ENCODE data around the gene HMGCS1. TPM values are rescaled to one million over a fixed set of nuclear protein-coding genes. Genes with fewer than 3 reads are reported as not detected.
A peak's percentile ranks its signal among the peaks of the same experiment; 100 is the strongest.

HMGCS1 gene
- total and polyA plus RNA-seq, 2 of the 13 experiments (the other 11 are each of a cell fraction or from before 2014, with no cell fraction given): 56.8 to 318 TPM

DNA sequence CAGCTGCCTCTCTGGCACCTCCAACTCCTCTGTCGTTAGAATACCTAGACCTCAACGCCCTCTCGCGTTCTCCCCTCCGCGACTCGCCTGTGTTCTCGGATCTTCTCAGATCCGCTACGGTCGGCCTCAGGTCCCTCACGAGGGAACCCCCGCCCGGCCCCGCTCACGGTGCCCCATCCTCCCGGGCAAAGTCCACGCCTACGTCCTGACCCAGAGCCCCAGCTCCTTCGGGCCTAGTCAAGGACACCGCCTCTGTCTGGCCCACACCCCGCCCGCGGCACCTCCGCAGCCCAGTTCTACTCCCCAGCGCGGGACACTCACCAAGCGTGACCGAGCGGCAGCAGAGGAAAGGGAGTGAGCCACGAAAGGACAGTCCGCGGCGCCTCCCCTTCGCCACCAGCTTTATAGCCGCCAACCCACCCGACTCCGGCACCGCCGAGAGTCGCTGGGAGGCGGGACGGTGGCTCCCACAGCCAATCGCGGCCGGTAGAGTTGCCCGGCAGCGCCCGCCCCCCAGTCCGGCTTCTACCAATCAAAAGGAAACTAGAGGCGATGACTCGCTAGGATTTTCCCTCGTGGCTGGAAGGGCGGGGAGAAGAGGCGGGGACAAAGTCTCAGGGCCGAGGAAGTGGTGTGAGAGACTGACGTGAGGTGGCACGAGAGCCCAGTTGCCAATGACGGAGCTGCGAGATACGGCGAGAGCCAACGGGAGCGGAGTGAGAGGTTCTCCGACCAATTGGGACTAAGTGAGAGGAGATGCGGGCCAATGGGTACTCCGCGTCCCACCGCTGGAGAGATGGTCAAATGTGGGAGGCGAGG is at the start of gene HMGCS1 (continued):
- TF ChIP-seq, protein P1, sequence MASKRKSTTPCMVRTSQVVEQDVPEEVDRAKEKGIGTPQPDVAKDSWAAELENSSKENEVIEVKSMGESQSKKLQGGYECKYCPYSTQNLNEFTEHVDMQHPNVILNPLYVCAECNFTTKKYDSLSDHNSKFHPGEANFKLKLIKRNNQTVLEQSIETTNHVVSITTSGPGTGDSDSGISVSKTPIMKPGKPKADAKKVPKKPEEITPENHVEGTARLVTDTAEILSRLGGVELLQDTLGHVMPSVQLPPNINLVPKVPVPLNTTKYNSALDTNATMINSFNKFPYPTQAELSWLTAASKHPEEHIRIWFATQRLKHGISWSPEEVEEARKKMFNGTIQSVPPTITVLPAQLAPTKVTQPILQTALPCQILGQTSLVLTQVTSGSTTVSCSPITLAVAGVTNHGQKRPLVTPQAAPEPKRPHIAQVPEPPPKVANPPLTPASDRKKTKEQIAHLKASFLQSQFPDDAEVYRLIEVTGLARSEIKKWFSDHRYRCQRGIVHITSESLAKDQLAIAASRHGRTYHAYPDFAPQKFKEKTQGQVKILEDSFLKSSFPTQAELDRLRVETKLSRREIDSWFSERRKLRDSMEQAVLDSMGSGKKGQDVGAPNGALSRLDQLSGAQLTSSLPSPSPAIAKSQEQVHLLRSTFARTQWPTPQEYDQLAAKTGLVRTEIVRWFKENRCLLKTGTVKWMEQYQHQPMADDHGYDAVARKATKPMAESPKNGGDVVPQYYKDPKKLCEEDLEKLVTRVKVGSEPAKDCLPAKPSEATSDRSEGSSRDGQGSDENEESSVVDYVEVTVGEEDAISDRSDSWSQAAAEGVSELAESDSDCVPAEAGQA (IDR thresholded peaks at IDR 0.05; ENCODE audit: low read depth): peak; percentile 56; the same call in 1 of the 2 replicates
- TF ChIP-seq, protein P1 (CRISPR knock-in tag; IDR thresholded peaks at IDR 0.05; ENCODE audit: borderline replicate concordance): no peak
- TF ChIP-seq, protein P2, sequence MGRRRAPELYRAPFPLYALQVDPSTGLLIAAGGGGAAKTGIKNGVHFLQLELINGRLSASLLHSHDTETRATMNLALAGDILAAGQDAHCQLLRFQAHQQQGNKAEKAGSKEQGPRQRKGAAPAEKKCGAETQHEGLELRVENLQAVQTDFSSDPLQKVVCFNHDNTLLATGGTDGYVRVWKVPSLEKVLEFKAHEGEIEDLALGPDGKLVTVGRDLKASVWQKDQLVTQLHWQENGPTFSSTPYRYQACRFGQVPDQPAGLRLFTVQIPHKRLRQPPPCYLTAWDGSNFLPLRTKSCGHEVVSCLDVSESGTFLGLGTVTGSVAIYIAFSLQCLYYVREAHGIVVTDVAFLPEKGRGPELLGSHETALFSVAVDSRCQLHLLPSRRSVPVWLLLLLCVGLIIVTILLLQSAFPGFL (CRISPR knock-in tag; IDR thresholded peaks at IDR 0.05): no peak
- TF ChIP-seq ZNF317 (CRISPR knock-in tag; IDR thresholded peaks at IDR 0.05) (no peak), ZMYM3 (CRISPR knock-in tag; IDR thresholded peaks at IDR 0.05) (no peak), ZNF180 (CRISPR knock-in tag; IDR thresholded peaks at IDR 0.05; ENCODE audit: borderline replicate concordance, low read depth) (no peak), SATB2 (CRISPR knock-in tag; IDR thresholded peaks at IDR 0.05) (no peak; the same call in 1 of the 2 replicates), RXRA (CRISPR knock-in tag; IDR thresholded peaks at IDR 0.05) (peak; percentile 54; the same call in 1 of the 2 replicates), DNMT1 (CRISPR knock-in tag; IDR thresholded peaks at IDR 0.05) (no peak), JARID2 (CRISPR knock-in tag; IDR thresholded peaks at IDR 0.05; ENCODE audit: insufficient replicate concordance) (no peak), U2AF2 (IDR thresholded peaks at IDR 0.05; ENCODE audit: low read depth, low read length) (0 out of 2 replicates have a peak, but pooled peaks have one; percentile 36), SPEN (CRISPR knock-in tag; IDR thresholded peaks at IDR 0.05; ENCODE audit: low read depth) (peak; percentile 78; the same call in 1 of the 2 replicates), ARNT (IDR thresholded peaks at IDR 0.05) (no peak), ZNF7 (CRISPR knock-in tag; IDR thresholded peaks at IDR 0.05) (no peak)
- TF ChIP-seq, protein P3, sequence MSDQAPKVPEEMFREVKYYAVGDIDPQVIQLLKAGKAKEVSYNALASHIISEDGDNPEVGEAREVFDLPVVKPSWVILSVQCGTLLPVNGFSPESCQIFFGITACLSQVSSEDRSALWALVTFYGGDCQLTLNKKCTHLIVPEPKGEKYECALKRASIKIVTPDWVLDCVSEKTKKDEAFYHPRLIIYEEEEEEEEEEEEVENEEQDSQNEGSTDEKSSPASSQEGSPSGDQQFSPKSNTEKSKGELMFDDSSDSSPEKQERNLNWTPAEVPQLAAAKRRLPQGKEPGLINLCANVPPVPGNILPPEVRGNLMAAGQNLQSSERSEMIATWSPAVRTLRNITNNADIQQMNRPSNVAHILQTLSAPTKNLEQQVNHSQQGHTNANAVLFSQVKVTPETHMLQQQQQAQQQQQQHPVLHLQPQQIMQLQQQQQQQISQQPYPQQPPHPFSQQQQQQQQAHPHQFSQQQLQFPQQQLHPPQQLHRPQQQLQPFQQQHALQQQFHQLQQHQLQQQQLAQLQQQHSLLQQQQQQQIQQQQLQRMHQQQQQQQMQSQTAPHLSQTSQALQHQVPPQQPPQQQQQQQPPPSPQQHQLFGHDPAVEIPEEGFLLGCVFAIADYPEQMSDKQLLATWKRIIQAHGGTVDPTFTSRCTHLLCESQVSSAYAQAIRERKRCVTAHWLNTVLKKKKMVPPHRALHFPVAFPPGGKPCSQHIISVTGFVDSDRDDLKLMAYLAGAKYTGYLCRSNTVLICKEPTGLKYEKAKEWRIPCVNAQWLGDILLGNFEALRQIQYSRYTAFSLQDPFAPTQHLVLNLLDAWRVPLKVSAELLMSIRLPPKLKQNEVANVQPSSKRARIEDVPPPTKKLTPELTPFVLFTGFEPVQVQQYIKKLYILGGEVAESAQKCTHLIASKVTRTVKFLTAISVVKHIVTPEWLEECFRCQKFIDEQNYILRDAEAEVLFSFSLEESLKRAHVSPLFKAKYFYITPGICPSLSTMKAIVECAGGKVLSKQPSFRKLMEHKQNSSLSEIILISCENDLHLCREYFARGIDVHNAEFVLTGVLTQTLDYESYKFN (CRISPR knock-in tag; conservative IDR thresholded peaks at IDR 0.05): peak; percentile 53
- TF ChIP-seq, protein P4, sequence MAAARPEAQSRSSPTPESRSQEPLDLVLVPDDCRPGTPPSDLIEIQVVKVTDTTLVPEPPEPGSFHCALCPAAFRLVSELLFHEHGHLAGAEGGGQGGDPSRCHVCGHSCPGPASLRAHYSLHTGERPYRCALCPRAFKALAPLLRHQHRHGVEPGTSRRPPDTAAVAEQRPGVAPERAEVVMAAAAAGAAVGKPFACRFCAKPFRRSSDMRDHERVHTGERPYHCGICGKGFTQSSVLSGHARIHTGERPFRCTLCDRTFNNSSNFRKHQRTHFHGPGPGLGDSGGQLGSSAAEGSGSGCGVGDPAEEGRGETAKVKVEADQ (CRISPR knock-in tag; IDR thresholded peaks at IDR 0.05; ENCODE audit: borderline replicate concordance): peak; percentile 95
- TF ChIP-seq, protein P5, sequence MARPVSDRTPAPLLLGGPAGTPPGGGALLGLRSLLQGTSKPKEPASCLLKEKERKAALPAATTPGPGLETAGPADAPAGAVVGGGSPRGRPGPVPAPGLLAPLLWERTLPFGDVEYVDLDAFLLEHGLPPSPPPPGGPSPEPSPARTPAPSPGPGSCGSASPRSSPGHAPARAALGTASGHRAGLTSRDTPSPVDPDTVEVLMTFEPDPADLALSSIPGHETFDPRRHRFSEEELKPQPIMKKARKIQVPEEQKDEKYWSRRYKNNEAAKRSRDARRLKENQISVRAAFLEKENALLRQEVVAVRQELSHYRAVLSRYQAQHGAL (CRISPR knock-in tag; IDR thresholded peaks at IDR 0.05; ENCODE audit: not compliant biosample characterization): no peak
